HG03139 (cell line): ENCODE results near the gene PTGS1.

ENCODE experiments used
- ATAC-seq: cut with Tn5 transposase; IDR thresholded peaks from one replicate; pipeline ENCODE4 v1.9.1; 2021; ENCODE audit not compliant: unreplicated experiment

The PTGS1 gene

DNA sequence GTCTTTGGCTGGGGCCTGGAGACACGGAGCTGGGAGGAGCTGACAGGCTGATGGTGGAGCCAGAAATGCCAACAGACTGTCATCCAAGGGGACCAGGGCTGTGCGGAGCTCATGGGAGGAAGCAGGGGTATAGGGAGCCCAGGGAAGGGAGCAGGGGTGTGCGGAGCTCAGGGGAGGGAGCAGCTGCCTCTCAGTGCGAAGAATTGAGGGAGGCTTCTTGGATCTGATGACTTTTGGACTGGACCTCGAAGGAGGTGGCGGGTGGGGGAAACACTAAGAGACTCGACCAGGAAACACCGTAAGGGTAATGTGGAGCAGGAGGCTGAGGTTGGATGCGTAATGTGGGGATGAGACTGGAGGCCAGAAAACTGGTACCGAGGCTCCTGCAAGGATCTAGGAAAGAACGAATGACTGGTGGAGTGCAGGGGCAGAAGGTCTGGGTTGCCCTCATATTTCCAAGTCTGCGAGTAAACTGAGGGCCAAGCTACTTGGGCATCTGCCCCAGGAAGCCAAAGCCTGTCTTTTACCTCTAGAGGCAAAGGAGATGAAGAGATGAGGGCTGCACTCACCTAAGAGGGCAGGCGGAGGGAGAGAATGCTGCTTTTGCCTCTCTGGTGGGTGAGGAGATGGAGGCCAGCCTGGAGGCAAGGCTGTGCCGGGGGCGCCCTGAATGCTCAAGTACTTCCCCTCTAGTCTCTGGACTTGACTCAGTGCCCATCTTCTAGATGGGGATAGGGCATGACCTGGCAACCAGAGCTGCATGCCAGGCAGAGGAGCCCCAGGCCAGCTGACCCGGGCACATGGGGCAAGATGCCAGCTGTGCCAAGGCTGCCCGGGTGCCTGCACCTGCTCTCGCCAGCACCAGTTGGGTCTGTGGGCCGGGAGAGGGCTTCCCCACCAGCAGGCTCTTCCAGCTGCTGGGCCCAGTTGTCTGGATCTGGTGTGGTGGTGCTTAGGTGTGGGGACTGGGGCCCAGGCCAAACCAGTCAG, 2.3 kb downstream of the PTGS1 start:
- no peak for ATAC-seq

DNA sequence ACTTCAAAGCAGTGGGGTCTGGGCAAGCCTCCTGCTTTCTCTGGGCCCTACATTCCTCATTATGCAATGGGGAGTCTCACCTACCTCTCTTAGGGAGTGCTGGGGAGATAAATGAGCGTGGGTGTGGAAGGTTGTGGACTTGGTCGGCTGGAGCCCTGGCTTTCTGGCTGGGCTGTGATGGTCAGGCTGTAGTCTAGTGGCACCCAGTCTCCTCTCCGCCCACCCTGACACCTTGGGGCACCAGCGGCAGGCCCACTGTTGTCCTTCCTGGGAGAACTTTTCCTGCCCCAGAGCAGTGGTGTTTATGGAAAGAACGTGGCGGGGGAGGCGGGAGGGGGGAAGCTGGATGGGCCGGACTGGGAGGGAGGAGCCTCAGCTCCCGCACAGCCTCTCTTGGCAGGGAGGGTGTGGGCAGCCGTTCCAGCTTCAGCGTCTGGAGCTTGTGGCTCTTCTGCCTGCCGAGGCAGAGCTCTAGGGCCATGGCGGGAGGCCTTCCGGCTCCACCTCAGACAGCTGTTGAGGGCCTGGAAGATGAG, 4.1 kb downstream of the PTGS1 start:
- ATAC-seq: no peak

DNA sequence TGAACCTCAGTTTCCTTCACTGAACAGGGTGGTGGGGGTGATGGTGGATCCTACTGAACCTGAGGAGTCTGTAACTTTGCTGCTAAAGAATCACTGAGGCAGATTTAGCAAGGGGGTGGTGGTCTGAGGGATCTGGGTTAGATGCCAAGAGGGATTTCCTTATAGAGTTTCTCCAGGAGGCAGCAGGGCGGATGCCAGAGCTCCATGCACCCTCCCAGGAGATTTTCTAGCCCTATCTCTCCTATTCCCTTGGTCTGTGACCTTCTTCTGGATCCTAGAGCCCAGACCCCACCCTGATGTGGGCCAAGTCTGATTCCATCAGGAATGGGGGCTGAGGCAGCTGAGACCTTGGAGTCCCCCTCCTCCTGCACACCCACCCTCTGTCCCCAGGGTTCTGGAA, 6.0 kb downstream of the PTGS1 start:
- no peak for ATAC-seq

DNA sequence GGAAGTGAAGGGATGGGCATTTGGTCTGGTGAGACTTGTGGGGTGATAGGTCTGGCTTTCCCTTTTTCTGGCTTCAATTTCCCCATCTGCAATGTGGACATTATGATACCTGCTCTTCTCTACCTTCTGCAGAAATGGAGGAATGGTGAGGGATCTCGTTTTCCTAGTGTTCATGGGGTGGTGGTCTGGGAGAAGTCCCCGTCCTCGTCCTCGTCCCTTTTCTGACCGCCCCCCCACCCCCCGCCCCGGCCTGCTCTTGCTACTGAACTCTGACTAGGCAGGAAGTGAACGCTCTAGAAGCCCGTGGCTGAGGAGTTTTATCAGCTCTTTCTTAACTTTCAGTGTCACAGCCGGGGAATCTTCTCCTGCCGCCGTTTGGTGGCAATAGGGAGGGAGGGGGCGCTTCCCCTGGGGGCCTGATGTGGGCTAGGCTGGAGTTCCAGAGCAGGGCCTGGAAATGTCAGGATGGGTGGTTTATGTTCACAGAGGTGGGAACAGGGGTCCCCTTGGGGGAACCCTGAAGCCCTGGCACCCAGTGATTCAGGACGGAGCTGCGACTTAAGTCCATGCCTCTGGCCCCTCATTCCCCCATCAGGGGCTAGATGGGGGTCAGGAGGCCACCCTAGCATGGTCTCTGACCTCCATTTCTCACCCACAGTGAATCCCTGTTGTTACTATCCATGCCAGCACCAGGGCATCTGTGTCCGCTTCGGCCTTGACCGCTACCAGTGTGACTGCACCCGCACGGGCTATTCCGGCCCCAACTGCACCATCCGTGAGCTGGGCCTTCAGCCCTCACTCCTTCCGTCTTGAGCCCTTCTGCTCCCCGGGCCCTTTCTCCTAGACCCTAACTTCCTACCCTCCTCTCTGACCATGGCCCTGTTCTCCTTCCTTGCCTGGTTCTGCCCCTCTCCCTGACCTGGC, 6.7 kb downstream of the PTGS1 start:
- no peak for ATAC-seq

DNA sequence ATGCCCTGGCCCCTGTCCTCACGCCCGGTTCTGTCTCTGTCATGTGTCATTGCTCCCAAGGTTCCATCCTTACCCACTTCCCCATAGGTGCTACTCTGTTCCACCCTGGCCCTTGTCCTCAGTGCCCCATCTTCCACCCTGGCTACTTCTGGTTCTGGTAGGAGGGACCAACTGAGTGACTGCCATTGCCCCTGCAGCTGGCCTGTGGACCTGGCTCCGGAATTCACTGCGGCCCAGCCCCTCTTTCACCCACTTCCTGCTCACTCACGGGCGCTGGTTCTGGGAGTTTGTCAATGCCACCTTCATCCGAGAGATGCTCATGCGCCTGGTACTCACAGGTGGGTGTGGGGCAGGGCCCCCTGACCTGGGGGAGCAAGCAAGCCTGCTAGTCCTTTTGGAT, 7.4 kb downstream of the PTGS1 start:
- ATAC-seq: no peak

DNA sequence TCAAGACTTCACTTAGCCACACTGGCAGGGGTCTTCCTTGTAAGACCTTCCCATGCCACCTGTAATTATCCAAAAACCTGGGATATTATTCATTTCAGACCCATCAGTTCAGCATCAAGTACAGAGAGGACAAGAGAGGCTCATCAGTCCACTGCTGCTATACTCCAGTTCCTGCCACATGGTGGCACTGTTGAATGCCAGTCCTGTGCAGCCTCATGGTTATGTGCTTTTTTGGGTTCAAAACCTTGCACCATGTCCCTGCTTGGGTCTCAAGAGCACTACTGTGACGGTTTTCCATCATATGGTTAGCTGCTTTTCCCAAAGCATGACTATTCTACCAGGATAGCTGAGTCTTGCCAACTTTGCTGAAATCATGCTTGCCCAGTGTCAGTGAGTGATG, 8.5 kb downstream of the PTGS1 start:
- ATAC-seq: no peak

DNA sequence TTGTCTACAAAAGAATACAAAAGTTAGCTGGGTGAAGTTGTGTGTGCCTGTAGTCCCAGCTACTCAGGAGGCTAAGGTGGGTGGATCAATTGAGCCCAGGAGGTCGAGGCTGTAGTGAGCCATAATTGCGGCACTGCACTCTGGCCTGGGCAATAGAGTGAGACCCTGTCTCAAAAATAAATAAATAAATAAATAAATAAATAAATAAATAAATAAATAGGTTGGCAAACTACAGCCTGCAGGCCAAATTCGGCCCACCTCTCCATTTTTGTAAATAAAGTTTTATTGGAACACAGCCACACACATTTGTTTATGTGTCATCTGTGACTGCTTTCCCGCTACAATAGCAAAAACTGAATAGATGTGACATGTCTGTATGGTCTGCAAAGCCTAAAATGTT, 9.5 kb downstream of the PTGS1 start:
- ATAC-seq: no peak

DNA sequence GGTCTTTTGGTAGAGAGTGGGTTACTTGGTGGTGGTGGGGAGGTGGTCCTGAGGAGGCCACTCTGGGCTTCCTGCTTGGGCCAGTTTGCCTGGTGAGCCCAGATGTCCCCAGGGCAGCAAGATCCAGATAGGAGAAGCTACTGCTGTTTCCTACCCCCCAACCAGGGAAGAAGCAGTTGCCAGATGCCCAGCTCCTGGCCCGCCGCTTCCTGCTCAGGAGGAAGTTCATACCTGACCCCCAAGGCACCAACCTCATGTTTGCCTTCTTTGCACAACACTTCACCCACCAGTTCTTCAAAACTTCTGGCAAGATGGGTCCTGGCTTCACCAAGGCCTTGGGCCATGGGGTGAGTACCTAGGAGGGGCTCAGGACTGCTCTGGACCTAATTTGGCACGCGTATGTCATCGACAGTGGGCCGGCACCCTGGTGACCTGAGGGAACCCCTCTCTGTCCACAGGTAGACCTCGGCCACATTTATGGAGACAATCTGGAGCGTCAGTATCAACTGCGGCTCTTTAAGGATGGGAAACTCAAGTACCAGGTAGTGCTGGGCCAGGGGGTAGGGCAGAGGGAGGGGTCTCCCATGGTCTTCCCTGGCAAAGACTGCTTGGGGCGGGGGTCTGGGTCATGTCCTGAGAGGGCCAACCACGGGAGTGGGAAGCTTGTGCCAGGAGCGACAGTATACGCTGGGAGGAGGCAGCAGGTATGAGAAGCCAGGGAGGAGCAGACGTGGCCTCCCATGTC, 10.6 kb downstream of the PTGS1 start:
- no peak for ATAC-seq

DNA sequence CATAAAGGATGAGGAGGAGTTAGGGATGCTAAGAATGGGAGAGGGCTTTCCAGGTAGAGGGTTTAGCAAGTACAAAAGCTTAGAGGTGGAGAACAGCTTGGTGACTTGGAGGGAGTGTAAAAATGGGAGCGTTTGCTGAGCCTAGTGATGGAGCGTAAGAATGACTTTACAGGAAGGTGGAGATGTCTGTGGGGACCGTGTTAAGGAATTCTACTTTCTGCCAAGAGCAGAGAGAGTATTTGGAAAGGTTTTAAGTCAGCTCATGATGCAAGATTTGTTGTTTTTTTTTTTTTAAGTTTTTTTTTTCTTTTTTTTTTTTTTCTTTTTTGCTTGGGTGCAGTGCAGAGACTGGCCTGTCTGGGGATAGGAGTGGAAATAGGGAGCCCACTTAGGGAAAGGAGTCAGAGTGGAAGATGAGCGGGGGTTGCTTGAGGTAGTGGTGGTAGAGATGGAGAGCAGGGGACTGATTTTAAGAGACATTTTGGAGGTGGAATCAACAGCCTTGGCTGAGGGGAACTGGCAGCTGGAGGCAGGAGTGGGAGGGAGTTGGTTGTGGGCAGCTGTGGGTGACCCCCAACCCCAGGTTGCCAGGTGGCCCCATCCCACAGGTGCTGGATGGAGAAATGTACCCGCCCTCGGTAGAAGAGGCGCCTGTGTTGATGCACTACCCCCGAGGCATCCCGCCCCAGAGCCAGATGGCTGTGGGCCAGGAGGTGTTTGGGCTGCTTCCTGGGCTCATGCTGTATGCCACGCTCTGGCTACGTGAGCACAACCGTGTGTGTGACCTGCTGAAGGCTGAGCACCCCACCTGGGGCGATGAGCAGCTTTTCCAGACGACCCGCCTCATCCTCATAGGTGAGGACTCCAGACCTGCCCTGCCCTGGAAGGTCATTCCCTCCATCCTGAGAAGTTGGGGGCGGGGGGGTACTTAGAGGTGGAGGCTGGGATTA, 12.4 kb downstream of the PTGS1 start:
- ATAC-seq: no peak

DNA sequence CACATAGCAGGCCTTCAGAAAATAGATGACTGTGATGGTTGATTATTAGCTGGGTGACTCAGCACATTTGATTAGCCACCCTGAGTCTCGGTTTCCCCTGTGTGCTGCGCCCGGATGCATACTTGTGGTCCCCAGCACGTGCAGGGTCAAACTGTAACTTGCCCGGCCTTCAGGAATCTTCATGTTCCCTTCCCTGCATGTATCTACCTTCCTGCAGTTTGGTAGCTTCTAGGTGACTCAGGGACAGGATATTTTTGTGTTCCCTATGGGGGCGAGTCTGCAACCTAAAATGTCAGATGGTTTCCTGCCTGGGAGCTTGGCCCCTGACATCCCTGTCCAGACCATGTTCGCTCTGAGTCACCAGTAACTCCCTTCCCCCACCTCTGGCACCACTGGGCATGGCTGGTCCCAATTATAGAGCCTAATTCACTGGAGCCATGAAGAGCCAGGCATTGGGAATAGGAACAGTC, 13.2 kb downstream of the PTGS1 start:
- ATAC-seq: no peak

DNA sequence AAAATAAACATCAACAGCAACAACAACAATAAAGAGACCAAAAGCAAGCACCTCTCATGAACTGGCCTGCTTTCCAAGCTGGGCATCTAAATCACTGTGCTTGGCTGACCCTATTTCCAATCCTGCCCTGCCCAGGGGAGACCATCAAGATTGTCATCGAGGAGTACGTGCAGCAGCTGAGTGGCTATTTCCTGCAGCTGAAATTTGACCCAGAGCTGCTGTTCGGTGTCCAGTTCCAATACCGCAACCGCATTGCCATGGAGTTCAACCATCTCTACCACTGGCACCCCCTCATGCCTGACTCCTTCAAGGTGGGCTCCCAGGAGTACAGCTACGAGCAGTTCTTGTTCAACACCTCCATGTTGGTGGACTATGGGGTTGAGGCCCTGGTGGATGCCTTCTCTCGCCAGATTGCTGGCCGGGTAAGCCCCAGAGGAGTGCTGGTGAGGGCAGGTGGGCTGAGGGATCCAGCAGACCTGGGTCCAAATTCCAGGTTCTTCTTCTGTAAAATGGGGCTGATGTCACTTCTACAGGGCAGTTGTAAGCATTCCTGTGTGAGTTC, 15.6 kb downstream of the PTGS1 start:
- no peak for ATAC-seq

DNA sequence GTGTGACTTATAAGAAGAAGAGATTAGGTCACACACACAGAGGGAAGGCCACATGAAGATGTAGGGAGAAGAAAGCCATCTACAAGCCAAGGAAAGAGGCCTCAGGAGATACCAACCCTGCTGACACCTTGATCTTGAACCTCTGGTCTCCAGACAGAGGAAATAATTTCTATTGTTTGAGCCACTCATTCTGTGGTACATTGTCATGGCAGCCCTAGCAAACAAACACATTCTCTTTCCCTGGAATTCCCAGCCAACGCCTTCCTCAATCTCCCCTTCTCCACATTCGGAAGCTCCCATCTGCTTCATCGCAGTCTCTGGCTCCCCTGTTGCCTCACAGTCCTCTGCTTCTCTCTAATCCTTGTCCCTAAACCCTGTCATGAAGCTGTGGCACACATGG, 16.7 kb downstream of the PTGS1 start:
- ATAC-seq: no peak

DNA sequence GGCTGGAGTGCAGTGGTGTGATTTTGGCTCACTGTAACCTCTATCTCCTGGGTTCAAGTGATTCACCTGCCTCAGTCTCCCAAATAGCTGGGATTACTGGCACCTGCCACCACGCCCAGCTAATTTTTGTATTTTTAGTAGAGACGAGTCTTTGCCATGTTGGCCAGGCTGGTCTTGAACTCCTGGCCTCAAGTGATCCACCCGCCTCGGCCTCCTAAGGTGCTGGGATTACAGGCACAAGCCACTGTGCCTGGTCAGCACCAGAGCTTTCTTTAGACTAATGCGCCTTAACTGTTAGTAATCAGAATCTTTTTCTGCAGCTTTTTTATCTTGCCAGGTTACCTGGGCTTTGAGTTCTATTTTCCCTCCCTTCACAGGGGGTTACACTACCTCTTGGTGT, 18.4 kb downstream of the PTGS1 start:
- ATAC-seq: no peak

DNA sequence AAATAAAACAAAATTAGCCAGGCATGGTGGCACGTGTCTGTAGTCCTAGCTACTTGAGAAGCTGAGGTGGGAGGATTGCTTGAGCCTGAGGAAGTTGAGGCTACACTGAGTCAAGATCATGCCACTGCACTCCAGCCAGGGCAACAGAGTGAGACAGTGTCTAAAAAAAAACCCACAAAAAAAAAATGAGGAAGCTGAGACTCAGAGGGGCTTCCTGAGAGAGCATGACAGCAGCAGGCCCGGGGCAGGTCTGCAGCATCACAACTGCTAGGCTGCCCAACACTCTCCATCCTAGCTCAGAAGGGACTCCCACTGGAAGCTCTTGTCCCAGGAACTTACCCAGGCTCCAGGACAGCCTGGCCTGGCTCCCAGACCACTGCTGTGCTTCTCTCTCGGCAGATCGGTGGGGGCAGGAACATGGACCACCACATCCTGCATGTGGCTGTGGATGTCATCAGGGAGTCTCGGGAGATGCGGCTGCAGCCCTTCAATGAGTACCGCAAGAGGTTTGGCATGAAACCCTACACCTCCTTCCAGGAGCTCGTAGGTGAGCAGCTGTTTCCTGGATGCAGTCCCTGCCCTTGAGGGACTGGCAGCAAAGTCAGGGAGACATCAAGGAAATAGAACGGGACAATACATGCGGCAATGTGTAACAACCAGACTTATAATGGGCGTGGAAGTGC, 19.1 kb downstream of the PTGS1 start:
- no peak for ATAC-seq

DNA sequence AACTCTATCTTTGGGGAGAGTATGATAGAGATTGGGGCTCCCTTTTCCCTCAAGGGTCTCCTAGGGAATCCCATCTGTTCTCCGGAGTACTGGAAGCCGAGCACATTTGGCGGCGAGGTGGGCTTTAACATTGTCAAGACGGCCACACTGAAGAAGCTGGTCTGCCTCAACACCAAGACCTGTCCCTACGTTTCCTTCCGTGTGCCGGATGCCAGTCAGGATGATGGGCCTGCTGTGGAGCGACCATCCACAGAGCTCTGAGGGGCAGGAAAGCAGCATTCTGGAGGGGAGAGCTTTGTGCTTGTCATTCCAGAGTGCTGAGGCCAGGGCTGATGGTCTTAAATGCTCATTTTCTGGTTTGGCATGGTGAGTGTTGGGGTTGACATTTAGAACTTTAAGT, 21.5 kb downstream of the PTGS1 start:
- no peak for ATAC-seq

DNA sequence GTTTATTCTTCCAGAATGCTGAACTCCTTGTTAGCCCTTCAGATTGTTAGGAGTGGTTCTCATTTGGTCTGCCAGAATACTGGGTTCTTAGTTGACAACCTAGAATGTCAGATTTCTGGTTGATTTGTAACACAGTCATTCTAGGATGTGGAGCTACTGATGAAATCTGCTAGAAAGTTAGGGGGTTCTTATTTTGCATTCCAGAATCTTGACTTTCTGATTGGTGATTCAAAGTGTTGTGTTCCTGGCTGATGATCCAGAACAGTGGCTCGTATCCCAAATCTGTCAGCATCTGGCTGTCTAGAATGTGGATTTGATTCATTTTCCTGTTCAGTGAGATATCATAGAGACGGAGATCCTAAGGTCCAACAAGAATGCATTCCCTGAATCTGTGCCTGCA, 21.9 kb downstream of the PTGS1 start:
- no peak for ATAC-seq

DNA sequence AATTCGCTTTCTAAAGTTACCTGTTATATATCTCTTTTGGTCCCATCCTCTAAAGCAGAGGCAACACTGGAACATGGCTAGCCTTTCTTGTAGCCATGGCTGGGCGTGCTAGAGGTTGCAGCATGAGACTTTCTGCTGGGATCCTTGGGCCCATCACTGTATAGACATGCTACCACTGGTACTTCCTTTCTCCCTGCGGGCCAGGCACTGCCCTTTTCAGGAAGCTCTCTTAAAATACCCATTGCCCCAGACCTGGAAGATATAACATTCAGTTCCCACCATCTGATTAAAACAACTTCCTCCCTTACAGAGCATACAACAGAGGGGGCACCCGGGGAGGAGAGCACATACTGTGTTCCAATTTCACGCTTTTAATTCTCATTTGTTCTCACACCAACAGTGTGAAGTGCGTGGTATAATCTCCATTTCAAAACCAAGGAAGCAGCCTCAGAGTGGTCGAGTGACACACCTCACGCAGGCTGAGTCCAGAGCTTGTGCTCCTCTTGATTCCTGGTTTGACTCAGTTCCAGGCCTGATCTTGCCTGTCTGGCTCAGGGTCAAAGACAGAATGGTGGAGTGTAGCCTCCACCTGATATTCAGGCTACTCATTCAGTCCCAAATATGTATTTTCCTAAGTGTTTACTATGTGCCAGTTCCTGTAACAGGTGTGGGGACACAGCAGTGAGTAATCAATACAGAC, 22.6 kb downstream of the PTGS1 start:
- ATAC-seq: no peak
